Aorta (tissue), 5 donors: Measurements from ENCODE around the gene CALHM5. TPM values are rescaled to one million over a fixed set of nuclear protein-coding genes. Genes with fewer than 3 reads are reported as not detected.
A peak's percentile ranks its signal among the peaks of the same experiment; 100 is the strongest.

ENCODE experiments used
- ATAC-seq: fragments of 200-7000 bp; cut with Tn5 transposase; one replicate; pipeline ENCODE4 v1.9.1; 2022; ENCODE audit warnings: moderate library complexity; ENCODE audit not compliant: low FRiP score
- DNase-seq, 2 donors: peaks; one replicate each; pipeline ENCODE4 v3.0.0-alpha.2; 2020
- H3K27ac ChIP-seq, 2 donors: one replicate each; pipeline ENCODE4 v1.5.1; 2013; ENCODE audit warnings: low read length in 2 of 2, mild to moderate bottlenecking in 2 of 2, moderate library complexity in 2 of 2, control low read depth in 1 of 2, inconsistent platforms in 1 of 2, low read depth in 1 of 2
- H3K27me3 ChIP-seq, 2 donors: one replicate each; pipeline ENCODE4 v1.6.1; 2013; ENCODE audit warnings: control low read depth in 1 of 2, low read length in 1 of 2, mild to moderate bottlenecking in 1 of 2, moderate library complexity in 1 of 2; ENCODE audit not compliant: insufficient read depth in 2 of 2, control insufficient read depth in 1 of 2
- H3K36me3 ChIP-seq, 2 donors: one replicate each; pipeline ENCODE4 v1.6.1; 2013; ENCODE audit warnings: control low read depth in 1 of 2, low read length in 1 of 2, mild to moderate bottlenecking in 1 of 2; ENCODE audit not compliant: insufficient read depth in 2 of 2, control insufficient read depth in 1 of 2
- H3K4me1 ChIP-seq, 2 donors: one replicate each; pipeline ENCODE4 v1.6.1; 2013; ENCODE audit warnings: low read length in 2 of 2, control low read depth in 1 of 2, mild to moderate bottlenecking in 1 of 2, moderate library complexity in 1 of 2; ENCODE audit not compliant: insufficient read depth in 2 of 2, control insufficient read depth in 1 of 2
- H3K4me3 ChIP-seq, 2 donors: one replicate each; pipeline ENCODE4 v1.5.1; 2013; ENCODE audit warnings: low read length in 2 of 2, control low read depth in 1 of 2, mild to moderate bottlenecking in 1 of 2
- H3K9me3 ChIP-seq: one replicate; pipeline ENCODE4 v1.6.1; 2013; ENCODE audit warnings: mild to moderate bottlenecking, low read length; ENCODE audit not compliant: control insufficient read depth
- WGBS, 2 donors: extraction: QIAGEN DNeasy Blood & Tissue Kit; methylation state at CpG; one replicate each; pipeline ENCODE4 v1.1.7; 2013; 5-methylcytosine and 5-hydroxymethylcytosine counted together
- intact Hi-C, 2 donors: fragments of 100-400 bp; cut with DNase I; formaldehyde crosslinking; loops; one replicate each; pipeline versions ENCODE4 v1.14.2 to v1.15.0; 2022
- polyA plus RNA-seq, 2 donors: library from polyadenylated mRNA; stranded (reverse); fragments of 200-250 nt; gene quantifications; one replicate each; pipeline ENCODE4 v1.2.3, GENCODE V29; 2013
- total RNA-seq, 2 donors: library from RNA; stranded (reverse); fragmentation: NEBNext Ultra II Directional; extraction: Animal tissue kit (Norgen Biotek cat#: 25700); gene quantifications; one replicate each; pipeline ENCODE4 v1.2.1, GENCODE V29; 2021
- donor health status: healthy with polysubstance abuse.
- donor health status: Bipolar disorder and iron deficiency.
- donor health status: DM: no; HTN: no; CAD: no.
- donor health status: DM: no; HTN: no; CAD: no.
- donor health status: DM: yes; HTN: yes; CAD: no.

CALHM5 gene
- total and polyA plus RNA-seq, 4 donors = 4.0 to 15.4 (median 9.8) TPM

- Histone ChIP-seq H3K4me3 (no peak overlapping the region), H3K9me3 (no peaks in the 10 kb centered on the region), H3K4me1 (no peaks in the 10 kb centered on the region), H3K27me3 (no peaks in the 10 kb centered on the region), H3K27ac (no peak overlapping the region), H3K36me3 (no peaks in the 10 kb centered on the region)
- DNase-seq = no peak
- ATAC-seq = no peak
- intact Hi-C loops = no loop called here
- 78 to 83% methylated on average over 6 of the region's 6 CpGs for WGBS, 2 donors
Observed at GRCh38 chr6:116547358-116547757, 35.9 kb downstream of the CALHM5 start.

GRCh38 chr6:116550796-116551195 lies 39.4 kb downstream of the CALHM5 start:
- DNase-seq (no peak), ATAC-seq (no peak)
- Histone ChIP-seq H3K27ac (no peak overlapping the region), H3K4me1 (no peaks in the 10 kb centered on the region), H3K9me3 (no peaks in the 10 kb centered on the region), H3K4me3 (no peak overlapping the region), H3K36me3 (no peaks in the 10 kb centered on the region), H3K27me3 (no peaks in the 10 kb centered on the region)
- 16 to 19% methylated on average over 4 of the region's 4 CpGs for WGBS, 2 donors
- intact Hi-C loops = no loop called here

DNA sequence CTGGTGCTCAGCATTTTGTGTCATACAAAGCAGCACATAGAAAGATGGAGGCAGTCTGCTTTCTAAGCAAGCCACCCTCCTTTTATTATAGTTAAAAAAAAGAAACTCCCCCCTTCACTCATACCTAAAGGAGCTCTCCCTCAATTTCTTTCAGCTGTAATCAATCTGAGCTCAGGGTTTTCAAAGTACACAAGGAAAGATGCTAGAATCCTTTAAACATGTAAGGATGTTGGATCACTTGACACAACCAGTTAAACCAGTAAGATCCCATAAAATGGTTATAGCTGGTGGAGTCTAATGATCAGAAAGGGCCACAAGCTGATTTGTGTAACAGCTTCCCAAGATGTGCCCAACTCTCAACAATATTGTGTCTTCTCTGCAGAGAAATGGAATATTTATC lies 42.0 kb downstream of the CALHM5 start, which contains the start of gene CALHM4:
Gene CALHM4 (plus strand): TSS at position 301 of the 400 bp plus-strand sequence. CDS start 43 bp downstream, at position 344.
- DNase-seq (no peak), ATAC-seq (no peak)
- Histone ChIP-seq H3K4me1 (no peaks in the 10 kb centered on the region), H3K27ac (no peak within 1 kb of the TSS), H3K36me3 (no peaks in the 10 kb centered on the region), H3K4me3 (no peak within 1 kb of the TSS), H3K9me3 (no peaks in the 10 kb centered on the region), H3K27me3 (no peaks in the 10 kb centered on the region)
- intact Hi-C loops = no loop called here

- DNase-seq (no peak), ATAC-seq (no peak)
- Histone ChIP-seq H3K27ac (no peak overlapping the region), H3K36me3 (no peaks in the 10 kb centered on the region), H3K27me3 (no peaks in the 10 kb centered on the region), H3K4me3 (no peak overlapping the region), H3K4me1 (no peaks in the 10 kb centered on the region), H3K9me3 (no peaks in the 10 kb centered on the region)
- intact Hi-C loops = no loop called here
- 56 to 71% methylated on average over 1 of the region's 1 CpG for WGBS, 2 donors
Observed at GRCh38 chr6:116556065-116556464, 44.6 kb downstream of the CALHM5 start.

DNA sequence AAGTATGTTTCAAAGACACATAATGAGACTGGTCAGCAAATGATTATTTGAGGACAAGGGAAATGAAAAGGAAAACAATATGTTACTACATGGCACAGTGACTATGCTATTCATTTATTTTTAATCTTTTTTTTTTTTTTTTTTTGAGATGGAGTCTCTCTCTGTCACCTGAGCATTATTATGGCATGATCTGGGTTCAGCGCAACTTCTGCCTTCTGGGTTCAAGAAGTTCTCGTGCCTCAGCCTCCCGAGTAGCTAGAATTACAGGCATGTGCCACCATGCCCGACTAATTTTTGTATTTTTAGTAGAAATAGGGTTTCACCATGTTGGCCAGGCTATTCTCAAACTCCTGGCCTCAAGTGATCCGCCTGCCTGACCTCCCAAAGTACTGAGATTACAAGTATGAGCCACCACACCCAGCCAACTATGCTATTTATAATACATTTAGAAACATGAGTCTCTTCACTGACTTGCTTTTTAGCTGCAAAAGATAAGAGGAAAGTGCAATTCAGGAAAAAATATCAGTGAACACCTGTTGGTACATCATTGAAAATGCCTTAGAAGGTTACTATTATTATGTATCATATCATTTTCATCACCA lies 45.5 kb downstream of the CALHM5 start:
- Histone ChIP-seq H3K4me3 (no peak overlapping the region), H3K36me3 (no peaks in the 10 kb centered on the region), H3K27me3 (no peaks in the 10 kb centered on the region), H3K9me3 (no peaks in the 10 kb centered on the region), H3K27ac (no peak overlapping the region), H3K4me1 (no peaks in the 10 kb centered on the region)
- DNase-seq (no peak), ATAC-seq (no peak)
- intact Hi-C loops = no loop called here
- 88 to 94% methylated on average over 5 of the region's 5 CpGs for WGBS, 2 donors

- Histone ChIP-seq H3K27me3 (no peaks in the 10 kb centered on the region), H3K27ac (no peak overlapping the region), H3K4me3 (no peak overlapping the region), H3K9me3 (no peaks in the 10 kb centered on the region), H3K4me1 (no peaks in the 10 kb centered on the region), H3K36me3 (no peaks in the 10 kb centered on the region)
- ATAC-seq (no peak), DNase-seq (no peak)
- intact Hi-C loops = no loop called here
- 17 to 24% methylated on average over 5 of the region's 5 CpGs for WGBS, 2 donors
Observed at GRCh38 chr6:116557893-116558292, 46.5 kb downstream of the CALHM5 start.

DNA sequence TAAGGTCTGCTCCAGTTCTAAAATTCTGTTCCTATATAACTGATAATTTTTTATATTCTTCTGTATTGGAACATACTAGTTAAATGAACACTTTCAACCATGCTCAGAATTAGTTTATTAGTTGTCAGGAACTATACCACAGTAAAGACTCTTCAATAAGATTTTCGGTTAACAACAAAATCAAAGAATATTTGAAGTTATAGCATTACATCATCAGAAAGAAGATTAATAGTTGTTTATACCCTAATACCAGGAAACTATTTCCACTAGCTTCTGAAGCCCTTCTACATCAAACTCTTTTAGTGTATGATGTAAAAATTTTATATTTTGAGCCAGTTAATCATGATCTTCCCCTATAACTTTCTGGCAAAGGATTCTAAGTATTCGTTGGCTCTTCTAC lies 48.7 kb downstream of the CALHM5 start:
- no peak overlapping the region for H3K27ac ChIP-seq
- no peak overlapping the region for H3K4me3 ChIP-seq
- H3K27me3 ChIP-seq = no peaks in the 10 kb centered on the region
- no peak for ATAC-seq
- DNase-seq = no peak
- 69 to 72% methylated on average over 2 of the region's 2 CpGs for WGBS, 2 donors
- intact Hi-C loops = loop anchor here (10.0 kb wide), 1 partner anchor 275 kb away; no protein-coding TSS in a partner anchor
- no peaks in the 10 kb centered on the region for H3K9me3 ChIP-seq
- H3K36me3 ChIP-seq = no peaks in the 10 kb centered on the region
- H3K4me1 ChIP-seq = no peaks in the 10 kb centered on the region

- intact Hi-C loops = loop anchor here (10.0 kb wide), 1 partner anchor 277 kb away; no protein-coding TSS in a partner anchor
- H3K36me3 ChIP-seq = no peaks in the 10 kb centered on the region
- H3K9me3 ChIP-seq = no peaks in the 10 kb centered on the region
- peak overlapping the region; percentile 35 to 38 for H3K4me3 ChIP-seq
- H3K4me1 ChIP-seq = no peaks in the 10 kb centered on the region
- ATAC-seq = peak; percentile 80
- DNase-seq = peak; percentile 74 to 86
- no peaks in the 10 kb centered on the region for H3K27me3 ChIP-seq
- H3K27ac ChIP-seq = no peak overlapping the region
- 35 to 37% methylated on average over 9 of the region's 9 CpGs for WGBS, 2 donors
Observed at GRCh38 chr6:116561377-116562018, 50.1 kb downstream of the CALHM5 start.

- no peaks in the 10 kb centered on the region for H3K27me3 ChIP-seq
- ATAC-seq (no peak), DNase-seq (no peak)
- H3K27ac ChIP-seq = no peak overlapping the region
- H3K9me3 ChIP-seq = no peaks in the 10 kb centered on the region
- no peaks in the 10 kb centered on the region for H3K36me3 ChIP-seq
- 88 to 91% methylated on average over 4 of the region's 4 CpGs for WGBS, 2 donors
- intact Hi-C loops = loop anchor here (10.0 kb wide), 1 partner anchor 277 kb away; no protein-coding TSS in a partner anchor
- no peak overlapping the region for H3K4me3 ChIP-seq
- H3K4me1 ChIP-seq = no peaks in the 10 kb centered on the region
Observed at GRCh38 chr6:116562019-116562403, 50.6 kb downstream of the CALHM5 start.
